Measurements from ENCODE around the gene ACLY. TPM values are rescaled to one million over a fixed set of nuclear protein-coding genes. Genes with fewer than 3 reads are reported as not detected.

ACLY gene
- total RNA-seq, 1 experiment from 2014 or later: 350 TPM

GRCh38 chr17:41896726-41897125 lies 22.0 kb downstream of the ACLY start (continued):
- TF ChIP-seq EMX1 (CRISPR knock-in tag; IDR thresholded peaks at IDR 0.05) (no peak), MAX (CRISPR knock-in tag; IDR thresholded peaks at IDR 0.05) (no peak), FOXJ3 (CRISPR knock-in tag; IDR thresholded peaks at IDR 0.05; ENCODE audit: borderline replicate concordance) (no peak)

GRCh38 chr17:41895617-41896016 lies 23.1 kb downstream of the ACLY start:
- Mint-ChIP-seq H3K27ac (peak overlapping the region; percentile 21; the same call in 1 of the 2 replicates), H3K27me3 (ENCODE audit: low read depth) (no peaks in the 10 kb centered on the region; the same call in 1 of the 2 replicates), H3K9me3 (no peaks in the 10 kb centered on the region), H3K36me3 (peaks cover 76% of the 10 kb centered on the region), H3K4me1 (no peaks in the 10 kb centered on the region), H3K4me3 (no peak overlapping the region)
- CTCF ChIA-PET: interaction anchor here (3.6 kb wide), 1 partner anchor 64 kb away, joined by 13 read pairs; no protein-coding TSS in a partner anchor
- TF ChIP-seq CREM (CRISPR knock-in tag; IDR thresholded peaks at IDR 0.05): no peak
- no peak for TF ChIP-seq MAX (CRISPR knock-in tag; IDR thresholded peaks at IDR 0.05)
- TF ChIP-seq ZBTB43 (CRISPR knock-in tag; IDR thresholded peaks at IDR 0.05): no peak
- TF ChIP-seq ZNF671 (CRISPR knock-in tag; IDR thresholded peaks at IDR 0.05): no peak
- ATAC-seq (no peak), DNase-seq (ENCODE audit: low spot score) (no peak)
- POLR2A ChIA-PET: no interaction called here

- H3K27ac Mint-ChIP-seq: no peak overlapping the region
- no peak for ATAC-seq
- DNase-seq (ENCODE audit: low spot score): no peak
- H3K36me3 Mint-ChIP-seq: peaks cover 78% of the 10 kb centered on the region
- H3K27me3 Mint-ChIP-seq (ENCODE audit: low read depth): no peaks in the 10 kb centered on the region; the same call in 1 of the 2 replicates
- no peaks in the 10 kb centered on the region for H3K9me3 Mint-ChIP-seq
- no peak overlapping the region for H3K4me3 Mint-ChIP-seq
- H3K4me1 Mint-ChIP-seq: no peaks in the 10 kb centered on the region
- CTCF ChIA-PET: interaction anchor here (0.7 to 3.6 kb wide), 3 partner anchors 65 to 623 kb away, joined by 3 to 13 read pairs (median 5); no protein-coding TSS in a partner anchor
- POLR2A ChIA-PET: no interaction called here
- no peak for TF ChIP-seq ZNF416 (CRISPR knock-in tag; IDR thresholded peaks at IDR 0.05)
- no peak for TF ChIP-seq FOXJ3 (CRISPR knock-in tag; IDR thresholded peaks at IDR 0.05; ENCODE audit: borderline replicate concordance)
- TF ChIP-seq HMGXB4 (CRISPR knock-in tag; IDR thresholded peaks at IDR 0.05): no peak
- no peak for TF ChIP-seq NFE2L1 (CRISPR knock-in tag; IDR thresholded peaks at IDR 0.05)
- no peak for TF ChIP-seq USF1 (CRISPR knock-in tag; IDR thresholded peaks at IDR 0.05)
- TF ChIP-seq ATF3 (CRISPR knock-in tag; conservative IDR thresholded peaks at IDR 0.05): no peak
- TF ChIP-seq STAT6 (CRISPR knock-in tag; conservative IDR thresholded peaks at IDR 0.05; ENCODE audit: low read depth): no peak
- no peak for TF ChIP-seq TEAD4 (CRISPR knock-in tag; IDR thresholded peaks at IDR 0.05)
- TF ChIP-seq ZNF317 (CRISPR knock-in tag; IDR thresholded peaks at IDR 0.05; ENCODE audit: borderline replicate concordance, low read depth): no peak
- TF ChIP-seq FOXK1 (CRISPR knock-in tag; IDR thresholded peaks at IDR 0.05): no peak
- TF ChIP-seq TEAD1 (CRISPR knock-in tag; IDR thresholded peaks at IDR 0.05): no peak
- TF ChIP-seq PREB (CRISPR knock-in tag; IDR thresholded peaks at IDR 0.05; ENCODE audit: borderline replicate concordance): no peak
- TF ChIP-seq JUN (CRISPR knock-in tag; IDR thresholded peaks at IDR 0.05): no peak
- no peak for TF ChIP-seq ATF6 (CRISPR knock-in tag; IDR thresholded peaks at IDR 0.05)
Measured at GRCh38 chr17:41894791-41895331, 23.9 kb downstream of the ACLY start.
